Measurements from ENCODE around the gene CELSR1. TPM values are rescaled to one million over a fixed set of nuclear protein-coding genes. Genes with fewer than 3 reads are reported as not detected.

Gene CELSR1
- polyA plus RNA-seq, 1 experiment, result 1.0 TPM

DNA sequence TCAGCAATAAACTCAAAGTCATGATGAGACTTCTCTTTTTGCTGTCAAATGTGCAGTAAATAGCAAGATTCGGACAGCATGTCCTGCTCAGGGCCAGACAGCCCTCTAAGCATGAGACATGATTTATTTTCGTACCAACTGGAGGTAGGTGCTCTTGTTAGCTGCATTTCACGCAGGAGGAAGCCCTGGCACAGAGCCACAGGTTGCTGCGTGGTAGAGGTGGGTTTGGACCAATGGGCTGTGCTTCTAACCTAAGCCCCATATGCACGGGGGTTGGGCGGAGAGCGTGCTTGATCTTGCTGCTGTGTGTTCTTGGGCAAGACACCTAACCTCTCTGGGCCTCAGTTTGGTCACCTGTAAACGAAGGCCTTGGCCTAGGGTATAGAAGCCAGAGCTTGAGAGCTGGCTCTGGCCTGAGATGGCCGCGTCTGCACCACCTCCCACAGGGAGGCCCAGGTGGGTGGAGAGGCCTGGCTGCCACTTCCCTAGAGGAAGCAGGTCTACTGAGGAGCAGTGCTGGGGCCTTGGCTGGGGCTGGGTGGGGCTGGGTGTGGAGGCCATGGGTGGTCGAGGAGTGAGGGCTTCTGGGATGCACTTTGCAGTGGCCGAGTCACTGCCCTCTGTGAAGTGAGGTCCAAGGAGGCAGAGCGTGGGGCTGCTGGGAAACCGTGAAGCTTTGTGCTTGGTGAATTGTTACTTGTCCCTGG lies 44.3 kb upstream of the CELSR1 start:
- H3K27me3 ChIP-seq (ENCODE audit: control insufficient read depth, insufficient read depth, low read length), result no peaks in the 10 kb centered on the region
- TF ChIP-seq, protein P1, sequence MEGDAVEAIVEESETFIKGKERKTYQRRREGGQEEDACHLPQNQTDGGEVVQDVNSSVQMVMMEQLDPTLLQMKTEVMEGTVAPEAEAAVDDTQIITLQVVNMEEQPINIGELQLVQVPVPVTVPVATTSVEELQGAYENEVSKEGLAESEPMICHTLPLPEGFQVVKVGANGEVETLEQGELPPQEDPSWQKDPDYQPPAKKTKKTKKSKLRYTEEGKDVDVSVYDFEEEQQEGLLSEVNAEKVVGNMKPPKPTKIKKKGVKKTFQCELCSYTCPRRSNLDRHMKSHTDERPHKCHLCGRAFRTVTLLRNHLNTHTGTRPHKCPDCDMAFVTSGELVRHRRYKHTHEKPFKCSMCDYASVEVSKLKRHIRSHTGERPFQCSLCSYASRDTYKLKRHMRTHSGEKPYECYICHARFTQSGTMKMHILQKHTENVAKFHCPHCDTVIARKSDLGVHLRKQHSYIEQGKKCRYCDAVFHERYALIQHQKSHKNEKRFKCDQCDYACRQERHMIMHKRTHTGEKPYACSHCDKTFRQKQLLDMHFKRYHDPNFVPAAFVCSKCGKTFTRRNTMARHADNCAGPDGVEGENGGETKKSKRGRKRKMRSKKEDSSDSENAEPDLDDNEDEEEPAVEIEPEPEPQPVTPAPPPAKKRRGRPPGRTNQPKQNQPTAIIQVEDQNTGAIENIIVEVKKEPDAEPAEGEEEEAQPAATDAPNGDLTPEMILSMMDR (IDR thresholded peaks at IDR 0.05; ENCODE audit: insufficient read depth, low read depth, low read length), result no peak
- no peak overlapping the region for H3K4me3 ChIP-seq (ENCODE audit: low read depth, low read length)
- H3K36me3 ChIP-seq (ENCODE audit: control insufficient read depth, insufficient read depth, low read length), result no peaks in the 10 kb centered on the region; the same call in 1 of the 2 replicates
- ChIA-PET POLR2A (no interaction called here), CTCF (interaction anchor here (0.8 kb wide), 1 partner anchor 217 kb away, joined by 3 read pairs; no protein-coding TSS in a partner anchor)
- no peak for DNase-seq (ENCODE audit: low read depth)

DNA sequence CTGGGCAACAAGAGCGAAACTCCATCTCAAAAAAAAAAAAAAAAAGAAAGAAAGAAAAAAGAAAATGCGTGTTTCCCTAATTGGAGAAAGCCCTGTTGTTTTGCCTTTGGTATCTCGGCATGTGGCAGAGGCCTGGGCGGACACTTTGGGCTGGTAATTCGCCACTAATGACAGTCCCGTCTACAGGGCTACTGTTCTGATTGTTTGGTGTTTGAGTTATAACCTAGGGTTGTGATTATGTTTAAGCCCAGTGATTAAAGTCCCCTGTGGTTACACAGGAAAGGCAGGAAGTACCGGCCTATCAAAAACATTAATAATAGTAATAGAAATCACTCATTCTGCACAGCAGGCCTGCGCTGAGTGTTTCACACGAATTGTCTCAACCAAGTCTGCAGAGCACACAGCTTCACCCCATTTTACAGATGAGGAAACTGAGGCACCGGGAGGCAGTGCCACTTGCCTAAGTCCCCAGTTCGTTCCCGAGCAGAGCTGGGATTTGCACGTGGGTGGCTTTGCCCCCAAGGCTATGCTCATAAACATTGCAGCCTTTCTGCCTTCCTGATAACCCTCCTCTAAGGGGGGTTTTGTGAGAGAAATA lies 43.6 kb upstream of the CELSR1 start:
- no peaks in the 10 kb centered on the region; the same call in 1 of the 2 replicates for H3K36me3 ChIP-seq (ENCODE audit: control insufficient read depth, insufficient read depth, low read length)
- TF ChIP-seq, protein P1 (IDR thresholded peaks at IDR 0.05; ENCODE audit: insufficient read depth, low read depth, low read length), result no peak
- H3K27me3 ChIP-seq (ENCODE audit: control insufficient read depth, insufficient read depth, low read length), result no peaks in the 10 kb centered on the region
- no peak for DNase-seq (ENCODE audit: low read depth)
- H3K4me3 ChIP-seq (ENCODE audit: low read depth, low read length), result no peak overlapping the region
- ChIA-PET CTCF (no interaction called here), POLR2A (no interaction called here)

DNA sequence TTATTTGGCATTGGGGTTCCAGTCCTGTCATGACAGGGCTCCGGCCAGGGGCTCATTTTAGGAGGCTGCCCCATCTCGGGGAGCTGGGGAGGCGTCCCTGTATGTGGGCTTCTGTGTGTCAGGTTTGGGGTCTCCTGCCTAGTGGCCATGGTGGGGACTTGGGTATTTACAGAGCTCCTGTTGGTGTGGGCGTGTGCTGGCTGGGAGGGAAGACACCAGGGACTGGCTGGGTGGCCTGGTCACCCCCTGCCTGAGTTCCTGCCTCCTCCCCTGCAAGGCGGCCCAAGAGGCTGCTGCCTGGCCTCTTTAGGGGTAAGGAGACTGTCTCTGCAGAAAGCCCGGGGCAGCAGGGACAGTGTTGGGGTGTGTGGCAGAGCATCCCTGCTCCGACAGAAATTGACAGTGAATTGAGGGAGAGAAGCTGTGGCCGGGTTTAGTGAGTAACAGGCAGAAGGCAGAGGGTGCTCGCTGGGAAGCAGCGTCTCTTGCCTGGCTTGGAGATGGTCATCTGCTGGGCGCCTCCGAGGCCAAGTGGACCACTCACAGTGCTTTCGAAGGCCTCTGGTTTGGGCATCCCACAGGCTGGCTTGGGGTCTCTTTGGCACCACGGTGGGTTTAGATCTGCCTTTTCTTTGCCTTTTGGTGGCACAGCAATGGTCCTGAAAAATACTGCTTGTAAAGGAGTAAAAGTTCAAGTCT lies 42.5 kb upstream of the CELSR1 start:
- TF ChIP-seq, protein P1 (IDR thresholded peaks at IDR 0.05; ENCODE audit: insufficient read depth, low read depth, low read length), result no peak
- Histone ChIP-seq H3K27me3 (ENCODE audit: control insufficient read depth, insufficient read depth, low read length) (no peaks in the 10 kb centered on the region), H3K36me3 (ENCODE audit: control insufficient read depth, insufficient read depth, low read length) (no peaks in the 10 kb centered on the region; the same call in 1 of the 2 replicates), H3K4me3 (ENCODE audit: low read depth, low read length) (no peak overlapping the region)
- DNase-seq (ENCODE audit: low read depth), result no peak
- ChIA-PET CTCF (no interaction called here), POLR2A (no interaction called here)

GRCh38 chr22:46578824-46579561 lies 41.6 kb upstream of the CELSR1 start:
- DNase-seq (ENCODE audit: low read depth), result no peak
- H3K36me3 ChIP-seq (ENCODE audit: control insufficient read depth, insufficient read depth, low read length), result no peaks in the 10 kb centered on the region; the same call in 1 of the 2 replicates
- POLR2A ChIA-PET, result no interaction called here
- CTCF ChIA-PET, result interaction anchor here (0.6 kb wide), 1 partner anchor 10 kb away, joined by 3 read pairs; no protein-coding TSS in a partner anchor
- no peaks in the 10 kb centered on the region for H3K27me3 ChIP-seq (ENCODE audit: control insufficient read depth, insufficient read depth, low read length)
- no peak overlapping the region for H3K4me3 ChIP-seq (ENCODE audit: low read depth, low read length)
- TF ChIP-seq, protein P1 (IDR thresholded peaks at IDR 0.05; ENCODE audit: insufficient read depth, low read depth, low read length), result no peak
